Naive thymus-derived CD8-positive, alpha-beta T cell (primary cell): ENCODE measurements around the gene GPR82. TPM values are rescaled to one million over a fixed set of nuclear protein-coding genes. Genes with fewer than 3 reads are reported as not detected.
A peak's percentile ranks its signal among the peaks of the same experiment; 100 is the strongest.

ENCODE experiments used
- ATAC-seq, 2 donors: fragments of 150-1000 bp; cut with Tn5 transposase in 1 of 2; sonication (Bioruptor Pico), chemical (Tn5 transposase) in 1 of 2; 1 replicate in 1 of 2; 2 replicates in 1 of 2; pipeline ENCODE4 v1.10.0; 2021; ENCODE audit warnings: mild to moderate bottlenecking in 2 of 2, moderate library complexity in 2 of 2
- POLR2A ChIA-PET: fragments of 350-600 bp; sonication (Branson Sonifier 250); formaldehyde crosslinking; loops from one replicate; lab custom pipeline; 2021; ENCODE audit warnings: antibody characterized with exemption; lab: Charles Lee
- DNase-seq, 10 donors: peaks; one replicate each; pipeline versions ENCODE4 v3.0.0 to v3.0.0-alpha.2; 2020 to 2022
- H3K27ac Mint-ChIP-seq, 10 donors: one replicate each; pipeline ENCODE4 v1.8.0; 2020 to 2022; ENCODE audit warnings: mild to moderate bottlenecking in 10 of 10, mixed read lengths in 10 of 10, moderate library complexity in 4 of 10, inconsistent platforms in 1 of 10
- H3K27me3 Mint-ChIP-seq, 5 donors: one replicate each; pipeline ENCODE4 v1.8.0; 2021 to 2022; ENCODE audit warnings: mixed read lengths in 5 of 5
- H3K36me3 Mint-ChIP-seq, 3 donors: one replicate each; pipeline ENCODE4 v1.8.0; 2020 to 2022; ENCODE audit warnings: mixed read lengths in 3 of 3, mild to moderate bottlenecking in 2 of 3, inconsistent platforms in 1 of 3
- H3K4me1 Mint-ChIP-seq, 4 donors: one replicate each; pipeline ENCODE4 v1.8.0; 2021 to 2022; ENCODE audit warnings: mixed read lengths in 4 of 4
- H3K4me3 Mint-ChIP-seq, 10 donors: one replicate each; pipeline ENCODE4 v1.8.0; 2020 to 2022; ENCODE audit warnings: mild to moderate bottlenecking in 10 of 10, mixed read lengths in 10 of 10, moderate library complexity in 6 of 10, inconsistent platforms in 1 of 10
- H3K9me3 Mint-ChIP-seq, 9 donors: one replicate each; pipeline ENCODE4 v1.8.0; 2020 to 2022; ENCODE audit warnings: mixed read lengths in 9 of 9, mild to moderate bottlenecking in 3 of 9, inconsistent platforms in 1 of 9, moderate library complexity in 1 of 9
- polyA plus RNA-seq, 3 donors: library from polyadenylated mRNA; unstranded; fragments of 300-500 nt; fragmentation: Illumina TruSeq; gene quantifications; one replicate each; pipeline ENCODE4 v1.2.3, GENCODE V29; 2021
- total RNA-seq, 8 experiments: library from RNA in 2 of 8; stranded (reverse) in 2 of 8; gene quantifications; one replicate each; pipeline ENCODE4 v1.2.3 and lab custom pipeline; 2021 to 2026

The GPR82 gene
- total and polyA plus RNA-seq, 5 experiments from 2014 or later: 0.08 to 0.19 (median 0.10) TPM; not detected in 2

DNA sequence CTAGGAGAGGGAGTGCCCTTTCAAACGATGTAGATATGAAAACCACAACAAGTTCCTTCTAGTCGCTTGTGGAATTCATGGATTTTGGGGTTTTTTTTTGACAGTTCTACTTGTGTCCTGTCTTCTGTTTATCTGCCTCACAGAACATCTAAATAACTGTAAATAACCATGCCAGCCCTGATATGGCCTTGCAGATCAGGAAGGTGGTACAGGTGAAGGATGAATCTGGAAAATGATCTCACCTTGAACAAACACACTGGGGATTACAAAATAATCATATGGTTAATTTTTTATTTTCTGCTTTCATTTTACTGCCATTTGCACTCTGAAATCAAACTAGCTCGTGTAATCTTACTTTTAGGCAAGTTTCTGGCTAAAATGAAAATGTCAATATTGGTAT lies 37.2 kb downstream of the GPR82 start:
- Mint-ChIP-seq H3K27me3 (no peaks in the 10 kb centered on the region), H3K27ac (peak overlapping the region in 2 of 10 donors; percentile 23 to 59), H3K4me1 (peaks cover 10 to 26% (median 17%) of the 10 kb centered on the region in 4 donors), H3K9me3 (no peaks in the 10 kb centered on the region), H3K36me3 (peaks cover 0 to 3% (median 0%) of the 10 kb centered on the region in 3 donors), H3K4me3 (no peak overlapping the region)
- DNase-seq (no peak), ATAC-seq (no peak)
- POLR2A ChIA-PET: no interaction called here

DNA sequence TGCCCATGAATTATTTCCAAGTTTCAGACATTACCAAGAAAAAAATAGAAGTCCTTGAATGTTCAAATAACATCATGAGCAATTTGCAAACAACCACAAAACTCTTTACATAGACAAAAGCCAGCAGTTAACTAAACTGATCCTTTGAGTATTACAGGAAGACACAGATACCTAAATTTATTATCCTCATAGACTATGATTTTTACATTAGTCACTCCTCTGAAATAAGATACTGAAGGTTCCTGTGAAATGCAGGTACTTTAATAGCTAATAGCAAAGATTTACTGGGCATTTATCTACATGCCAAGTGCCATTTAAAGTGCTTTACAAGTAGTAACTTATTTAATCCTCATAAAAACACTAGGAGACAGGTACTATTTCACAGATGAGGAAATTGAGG lies 37.7 kb downstream of the GPR82 start:
- Mint-ChIP-seq H3K9me3 (no peaks in the 10 kb centered on the region), H3K27me3 (no peaks in the 10 kb centered on the region), H3K36me3 (peaks cover 0 to 6% (median 0%) of the 10 kb centered on the region in 3 donors), H3K4me3 (no peak overlapping the region), H3K27ac (no peak overlapping the region), H3K4me1 (peaks cover 9 to 26% (median 16%) of the 10 kb centered on the region in 4 donors)
- POLR2A ChIA-PET: no interaction called here
- no peak for ATAC-seq
- DNase-seq: no peak

GRCh38 chrX:41779030-41779564 lies 55.1 kb downstream of the GPR82 start:
- ATAC-seq: no peak
- no peak overlapping the region for H3K27ac Mint-ChIP-seq
- no peak for DNase-seq

More at GRCh38 chrX:41779030-41779564, 55.1 kb downstream of the GPR82 start:
- Mint-ChIP-seq H3K36me3 (peaks cover 0 to 6% (median 0%) of the 10 kb centered on the region in 3 donors), H3K4me3 (no peak overlapping the region), H3K4me1 (peaks cover 0 to 18% (median 13%) of the 10 kb centered on the region in 4 donors), H3K27me3 (no peaks in the 10 kb centered on the region), H3K9me3 (no peaks in the 10 kb centered on the region)
- POLR2A ChIA-PET: no interaction called here

Other genes with a start within 250 kb of the GPR82 start
- under 1 TPM; 0.33 to 0.52 TPM for gene GPR34, start 35.2 kb upstream of the GPR82 start, total RNA-seq
- under 1 TPM; 0.18 to 0.40 (median 0.27) TPM for gene GPR34, start 35.2 kb upstream of the GPR82 start, polyA plus RNA-seq
- gene CASK, start 199.4 kb downstream of the GPR82 start, total RNA-seq: 10 to 100 TPM; 90.3 to 90.4 TPM
- 10 to 100 TPM in 2 of 3 donors, 1 to 10 TPM in 1; 4.6 to 16.1 (median 11.4) TPM for gene CASK, start 199.4 kb downstream of the GPR82 start, polyA plus RNA-seq